MM.1S (cell line): ENCODE measurements around the gene DNAJC15.

Experiments used
- EZH2 ChIP-seq: fragments of 300-600 bp; sonication (generic); optimal IDR thresholded peaks from 2 replicates; pipeline ENCODE3; 2017; ENCODE audit warnings: low read depth, mild to moderate bottlenecking, antibody characterized with exemption, low read length, mixed read lengths
- TF ChIP-seq, protein P1 (sequence below): fragments of 300-600 bp; sonication (generic); IDR thresholded peaks from 2 replicates; pipeline ENCODE4 v1.5.1; 2016; ENCODE audit warnings: antibody characterized with exemption, low read length, mixed read lengths

DNA sequence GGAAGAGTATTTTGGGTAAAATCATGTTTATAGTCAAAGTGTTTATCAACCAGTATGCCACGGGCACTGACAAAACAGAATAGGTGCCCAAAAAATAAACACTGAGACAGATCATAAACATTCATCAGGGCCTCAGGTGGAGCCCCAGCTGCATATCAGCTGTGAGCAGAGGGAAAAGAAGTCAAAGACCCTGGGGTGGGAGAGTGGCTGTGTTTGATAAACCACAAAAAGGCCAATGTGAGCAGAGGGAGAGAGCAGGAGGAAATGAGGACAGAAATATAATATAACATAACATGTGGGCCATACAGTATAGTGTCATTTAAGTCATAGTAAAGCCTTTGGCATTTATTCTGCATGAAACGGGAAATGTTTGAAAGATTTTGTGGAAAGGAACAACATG is 21.4 kb upstream of the DNAJC15 start:
- no peak for TF ChIP-seq EZH2
- TF ChIP-seq, protein P1, sequence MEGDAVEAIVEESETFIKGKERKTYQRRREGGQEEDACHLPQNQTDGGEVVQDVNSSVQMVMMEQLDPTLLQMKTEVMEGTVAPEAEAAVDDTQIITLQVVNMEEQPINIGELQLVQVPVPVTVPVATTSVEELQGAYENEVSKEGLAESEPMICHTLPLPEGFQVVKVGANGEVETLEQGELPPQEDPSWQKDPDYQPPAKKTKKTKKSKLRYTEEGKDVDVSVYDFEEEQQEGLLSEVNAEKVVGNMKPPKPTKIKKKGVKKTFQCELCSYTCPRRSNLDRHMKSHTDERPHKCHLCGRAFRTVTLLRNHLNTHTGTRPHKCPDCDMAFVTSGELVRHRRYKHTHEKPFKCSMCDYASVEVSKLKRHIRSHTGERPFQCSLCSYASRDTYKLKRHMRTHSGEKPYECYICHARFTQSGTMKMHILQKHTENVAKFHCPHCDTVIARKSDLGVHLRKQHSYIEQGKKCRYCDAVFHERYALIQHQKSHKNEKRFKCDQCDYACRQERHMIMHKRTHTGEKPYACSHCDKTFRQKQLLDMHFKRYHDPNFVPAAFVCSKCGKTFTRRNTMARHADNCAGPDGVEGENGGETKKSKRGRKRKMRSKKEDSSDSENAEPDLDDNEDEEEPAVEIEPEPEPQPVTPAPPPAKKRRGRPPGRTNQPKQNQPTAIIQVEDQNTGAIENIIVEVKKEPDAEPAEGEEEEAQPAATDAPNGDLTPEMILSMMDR: no peak
